Mononuclear cell (primary cell): Measurements from ENCODE around the gene GAPVD1. TPM values are rescaled to one million over a fixed set of nuclear protein-coding genes. Genes with fewer than 3 reads are reported as not detected.

Experiments used
- H3K27me3 ChIP-seq: 2 replicates; pipeline ENCODE4 v1.6.0; 2011; ENCODE audit warnings: low read length, control low read depth; ENCODE audit not compliant: insufficient read depth
- H3K4me1 ChIP-seq: 2 replicates; pipeline ENCODE4 v1.5.1; 2011; ENCODE audit warnings: mild to moderate bottlenecking, low read length, control low read depth; ENCODE audit not compliant: insufficient read depth
- H3K4me3 ChIP-seq: 2 replicates; pipeline ENCODE4 v1.5.1; 2011; ENCODE audit warnings: mild to moderate bottlenecking, low read length, moderate library complexity
- H3K9me3 ChIP-seq: 2 replicates; pipeline ENCODE4 v1.5.1; 2011; ENCODE audit warnings: low read depth, mild to moderate bottlenecking, control low read depth, low read length
- total RNA-seq: library from RNA; depleted of rRNA; stranded (reverse); fragments of >200 nt; gene quantifications from one replicate; pipeline ENCODE4 v1.2.3, GENCODE V29; 2012

GAPVD1 gene
- total RNA-seq, 1 donor, result 105 TPM

- H3K4me3 ChIP-seq, result no peak overlapping the region
- H3K27me3 ChIP-seq, result no peaks in the 10 kb centered on the region
- no peaks in the 10 kb centered on the region for H3K9me3 ChIP-seq
- H3K4me1 ChIP-seq, result peaks cover 6% of the 10 kb centered on the region
Observed at GRCh38 chr9:125361837-125362531, 100.4 kb downstream of the GAPVD1 start.

DNA sequence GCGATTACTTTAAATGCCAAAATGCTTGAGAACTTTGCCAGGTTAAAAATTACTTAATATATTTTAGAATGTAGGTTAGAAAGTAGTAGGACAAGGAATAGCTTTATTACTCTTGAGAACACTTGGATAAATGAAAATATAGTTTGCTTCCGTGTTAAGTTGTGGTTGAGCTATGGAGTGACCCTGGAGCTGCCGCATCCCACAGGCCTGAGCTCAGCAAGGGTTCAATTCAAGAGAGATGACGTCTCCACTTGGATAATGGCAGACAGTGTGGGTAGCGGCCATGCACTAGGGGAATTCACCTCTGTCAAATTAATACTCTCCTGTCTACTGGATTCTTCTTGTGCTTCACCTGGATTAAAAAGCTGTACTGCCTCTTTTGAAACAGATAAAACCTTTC lies 105.0 kb downstream of the GAPVD1 start:
- Histone ChIP-seq H3K4me3 (no peak overlapping the region), H3K4me1 (peaks cover 5% of the 10 kb centered on the region), H3K27me3 (no peaks in the 10 kb centered on the region), H3K9me3 (no peaks in the 10 kb centered on the region)

- no peaks in the 10 kb centered on the region for H3K9me3 ChIP-seq
- no peaks in the 10 kb centered on the region for H3K27me3 ChIP-seq
- H3K4me1 ChIP-seq, result peaks cover 8% of the 10 kb centered on the region
Observed at GRCh38 chr9:125370786-125371185, 109.2 kb downstream of the GAPVD1 start.

GRCh38 chr9:125372441-125373226 lies 111.0 kb downstream of the GAPVD1 start:
- H3K4me1 ChIP-seq, result peaks cover 8% of the 10 kb centered on the region
- no peaks in the 10 kb centered on the region for H3K9me3 ChIP-seq
- H3K27me3 ChIP-seq, result no peaks in the 10 kb centered on the region
- no peak overlapping the region for H3K4me3 ChIP-seq

More at GRCh38 chr9:125370786-125371185, 109.2 kb downstream of the GAPVD1 start:
- H3K4me3 ChIP-seq, result no peak overlapping the region

DNA sequence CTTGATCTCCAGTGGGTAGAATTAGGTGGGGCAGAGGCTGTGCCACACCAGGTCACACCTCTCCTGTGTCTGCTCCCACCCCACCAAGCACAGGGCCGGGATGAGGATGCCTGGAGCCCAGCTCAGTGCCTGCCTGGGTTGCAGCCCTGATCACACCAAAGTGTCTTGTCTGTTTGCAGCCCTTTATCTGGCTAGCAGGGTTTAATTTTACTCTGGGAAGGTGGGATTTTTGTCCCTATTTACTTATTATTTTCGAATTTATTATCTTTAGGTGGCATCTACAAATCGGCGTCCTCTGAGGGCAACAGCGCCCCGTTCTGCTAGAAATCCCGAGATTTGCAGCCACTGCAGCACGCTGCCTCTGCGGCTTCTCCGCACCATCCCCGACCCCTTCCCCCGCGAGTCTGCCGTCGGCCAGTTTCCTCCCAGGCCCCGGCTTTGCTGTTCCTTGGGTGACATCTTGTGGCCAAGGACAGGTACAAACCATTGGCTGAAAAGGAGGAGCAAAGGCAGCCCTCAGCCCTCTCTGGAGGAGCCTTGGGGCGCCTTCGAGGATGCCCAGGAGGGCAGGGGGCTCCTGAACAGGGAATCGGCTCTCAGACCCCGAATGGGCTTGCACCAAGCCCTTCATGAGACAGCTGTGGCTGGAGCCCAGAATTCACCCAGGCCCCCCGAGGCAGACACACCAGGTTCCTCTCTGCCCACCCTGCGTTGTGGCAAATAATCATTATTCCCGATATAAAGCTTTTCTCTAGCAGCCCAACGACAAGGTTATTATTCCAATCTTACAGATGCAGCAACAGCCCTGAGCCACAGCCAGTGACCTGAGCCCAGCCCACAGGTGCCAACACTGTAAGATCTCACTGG lies 113.0 kb downstream of the GAPVD1 start:
- Histone ChIP-seq H3K9me3 (no peaks in the 10 kb centered on the region), H3K4me3 (no peak overlapping the region), H3K27me3 (no peaks in the 10 kb centered on the region), H3K4me1 (peaks cover 8% of the 10 kb centered on the region)

DNA sequence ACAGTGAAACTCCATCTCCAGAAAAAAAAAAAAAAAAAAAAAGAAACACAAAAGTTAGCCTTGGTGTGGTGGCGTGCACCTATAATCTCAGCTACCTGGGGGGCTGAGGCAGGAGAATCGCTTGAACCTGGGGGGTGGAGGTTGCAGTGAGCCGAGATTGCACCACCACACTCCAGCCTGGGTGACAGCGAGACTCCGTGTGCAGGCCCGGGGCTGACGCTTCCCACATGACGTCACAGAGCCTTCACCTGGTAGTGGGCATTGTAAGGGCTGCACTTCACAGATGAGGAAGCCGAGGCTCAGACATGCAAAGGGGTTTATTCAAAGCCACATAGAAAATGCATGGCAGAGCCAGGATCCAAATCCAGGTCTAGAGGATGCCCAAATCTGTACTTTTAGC lies 114.2 kb downstream of the GAPVD1 start:
- no peak overlapping the region for H3K4me3 ChIP-seq
- peaks cover 8% of the 10 kb centered on the region for H3K4me1 ChIP-seq
- no peaks in the 10 kb centered on the region for H3K27me3 ChIP-seq
- H3K9me3 ChIP-seq, result no peaks in the 10 kb centered on the region

- Histone ChIP-seq H3K4me1 (peaks cover 8% of the 10 kb centered on the region), H3K4me3 (no peak overlapping the region), H3K27me3 (no peaks in the 10 kb centered on the region), H3K9me3 (no peaks in the 10 kb centered on the region)
Observed at GRCh38 chr9:125376261-125377226, 114.9 kb downstream of the GAPVD1 start.

DNA sequence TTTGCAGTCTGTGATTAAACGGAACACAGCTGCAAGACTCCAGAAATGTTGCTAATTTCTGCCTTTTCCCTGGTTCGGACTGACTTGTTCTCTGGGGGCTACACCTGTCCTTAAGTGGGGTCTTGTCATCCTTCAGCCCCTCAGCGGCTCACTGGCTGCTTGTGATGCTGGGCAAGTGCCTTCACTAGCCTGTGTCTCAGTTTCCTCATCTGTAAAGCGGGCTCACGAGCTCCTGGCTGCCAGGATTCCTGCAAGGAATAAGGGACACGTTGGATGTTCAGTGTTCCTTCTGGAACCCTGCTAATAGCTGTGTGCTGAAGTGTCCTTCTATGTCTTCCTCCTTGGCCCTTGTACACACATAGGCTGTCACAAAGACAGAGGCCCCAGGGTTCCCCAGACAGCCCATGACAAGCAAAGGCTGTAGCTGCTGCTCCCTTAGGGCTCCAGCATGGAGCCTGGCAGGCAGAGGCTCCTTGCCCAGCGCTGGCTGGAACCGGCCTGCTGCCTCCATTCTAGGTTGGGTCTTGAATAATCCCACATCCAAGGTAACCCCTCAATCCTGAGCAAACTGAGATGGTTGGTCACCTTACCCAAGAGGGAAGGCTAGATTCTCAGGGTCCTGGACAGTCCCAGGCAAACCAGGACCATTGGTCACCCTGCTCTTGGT lies 116.1 kb downstream of the GAPVD1 start:
- Histone ChIP-seq H3K27me3 (no peaks in the 10 kb centered on the region), H3K4me1 (peaks cover 8% of the 10 kb centered on the region), H3K9me3 (no peaks in the 10 kb centered on the region), H3K4me3 (no peak overlapping the region)

GRCh38 chr9:125378778-125379177 lies 117.2 kb downstream of the GAPVD1 start:
- Histone ChIP-seq H3K27me3 (no peaks in the 10 kb centered on the region), H3K9me3 (no peaks in the 10 kb centered on the region)

DNA sequence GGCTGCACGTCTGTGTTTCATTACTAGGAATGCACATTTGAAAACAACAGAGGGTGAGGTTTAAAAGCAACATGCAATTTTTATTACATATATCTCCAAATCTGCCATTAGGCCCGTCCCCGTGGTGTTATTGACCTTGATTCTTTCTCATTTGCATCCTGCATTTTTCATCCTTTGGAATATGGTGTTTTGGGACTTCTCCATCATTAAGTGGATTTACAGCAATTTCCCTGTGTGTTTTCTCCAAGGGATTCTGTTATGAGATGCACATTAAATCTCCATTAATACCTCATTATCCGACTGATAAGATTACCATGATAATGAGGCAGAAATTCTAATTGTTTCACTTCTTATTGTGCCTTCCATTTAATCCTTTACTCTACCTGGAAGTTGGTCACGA lies 117.6 kb downstream of the GAPVD1 start:
- H3K4me1 ChIP-seq, result peaks cover 8% of the 10 kb centered on the region

More at GRCh38 chr9:125378778-125379177, 117.2 kb downstream of the GAPVD1 start:
- Histone ChIP-seq H3K4me1 (peaks cover 8% of the 10 kb centered on the region), H3K4me3 (no peak overlapping the region)

GRCh38 chr9:125380406-125380805 lies 118.8 kb downstream of the GAPVD1 start:
- H3K9me3 ChIP-seq, result no peaks in the 10 kb centered on the region
- no peaks in the 10 kb centered on the region for H3K4me1 ChIP-seq
- H3K27me3 ChIP-seq, result no peaks in the 10 kb centered on the region
- H3K4me3 ChIP-seq, result no peak overlapping the region

More for the DNA sequence above, 117.6 kb downstream of the GAPVD1 start:
- H3K27me3 ChIP-seq, result no peaks in the 10 kb centered on the region
- no peak overlapping the region for H3K4me3 ChIP-seq
- H3K9me3 ChIP-seq, result no peaks in the 10 kb centered on the region

DNA sequence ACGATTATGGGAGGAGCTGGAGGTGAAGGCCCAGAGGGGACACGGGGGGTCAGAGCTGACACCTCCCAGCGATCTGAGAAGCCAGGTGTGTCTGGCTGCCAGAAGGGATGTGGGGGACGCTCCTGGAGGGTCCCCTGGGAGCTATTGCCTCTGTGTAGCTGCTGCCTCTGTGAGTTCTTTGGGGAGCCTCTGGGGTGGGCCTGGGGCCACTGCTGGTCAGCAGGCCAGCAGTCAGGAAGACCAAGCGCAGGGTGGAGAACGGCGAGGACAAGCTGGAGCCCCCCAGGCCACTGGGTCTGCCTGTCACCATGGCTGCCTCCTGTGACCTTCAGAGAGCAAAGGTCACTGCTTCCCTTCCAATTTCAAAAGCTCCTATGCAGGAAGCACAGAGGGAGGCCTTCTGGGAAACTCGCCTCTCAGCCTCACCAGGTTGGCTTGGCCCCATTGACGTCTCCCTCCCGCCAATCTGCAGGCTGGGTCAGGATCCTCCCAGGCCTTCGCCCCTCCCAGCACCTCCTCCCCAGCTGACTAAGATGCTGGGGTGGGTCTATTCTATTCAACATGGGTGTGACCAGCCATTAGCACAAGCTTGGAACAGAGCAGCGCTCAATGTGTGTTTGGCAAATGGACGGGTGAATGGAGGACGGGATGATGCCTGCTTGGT lies 126.4 kb downstream of the GAPVD1 start:
- Histone ChIP-seq H3K9me3 (no peaks in the 10 kb centered on the region), H3K27me3 (no peaks in the 10 kb centered on the region), H3K4me3 (no peak overlapping the region), H3K4me1 (no peaks in the 10 kb centered on the region)

DNA sequence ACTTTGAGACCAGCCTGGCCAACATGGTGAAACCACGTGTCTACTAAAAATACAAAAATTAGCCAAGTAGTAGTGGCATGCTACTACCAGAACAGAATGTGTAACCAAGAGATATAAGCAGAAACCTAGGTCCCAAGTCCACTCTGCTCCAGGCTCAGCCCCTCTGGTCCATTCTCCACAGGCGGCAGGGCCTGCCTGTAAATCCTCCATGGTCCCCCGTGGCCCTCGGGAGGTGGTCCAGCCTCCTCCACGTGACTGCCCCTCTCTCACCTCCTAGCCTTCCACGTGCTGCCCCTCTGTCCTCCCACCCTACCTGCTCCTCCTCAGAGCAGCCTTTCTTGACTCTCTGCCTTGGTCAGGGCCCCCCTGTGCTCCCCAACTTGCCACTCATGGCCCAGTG lies 127.4 kb downstream of the GAPVD1 start:
- no peaks in the 10 kb centered on the region for H3K9me3 ChIP-seq
- no peak overlapping the region for H3K4me3 ChIP-seq
- H3K4me1 ChIP-seq, result no peaks in the 10 kb centered on the region
- H3K27me3 ChIP-seq, result no peaks in the 10 kb centered on the region
